Left lung (tissue), 10 donors: ENCODE results near the gene KRT40. TPM values are rescaled to one million over a fixed set of nuclear protein-coding genes. Genes with fewer than 3 reads are reported as not detected.

Experiments used
- ATAC-seq: fragments of 200-7000 bp; cut with Tn5 transposase; one replicate; pipeline ENCODE4 v1.9.1; 2020; ENCODE audit warnings: moderate library complexity
- DNase-seq, 4 donors: peaks; one replicate each; pipeline ENCODE4 v3.0.0-alpha.2; 2013 to 2020
- H3K27ac ChIP-seq, 2 donors: fragments of 200-600 bp; sonication (generic) in 1 of 2; one replicate each; pipeline versions ENCODE4 v1.5.0 to v1.8.0; 2020 to 2021
- H3K27me3 ChIP-seq, 2 donors: fragments of 200-600 bp; sonication (generic) in 1 of 2; one replicate each; pipeline versions ENCODE4 v1.5.0 to v1.8.0; 2020 to 2021
- H3K36me3 ChIP-seq, 2 donors: fragments of 200-600 bp; sonication (generic) in 1 of 2; one replicate each; pipeline versions ENCODE4 v1.5.0 to v1.8.0; 2020 to 2021
- H3K4me1 ChIP-seq, 2 donors: fragments of 200-600 bp; one replicate each; pipeline ENCODE4 v1.8.0; 2021
- H3K4me3 ChIP-seq, 2 donors: fragments of 200-600 bp; sonication (generic) in 1 of 2; one replicate each; pipeline versions ENCODE4 v1.5.0 to v1.8.0; 2020 to 2021; ENCODE audit warnings: mild to moderate bottlenecking in 1 of 2
- H3K9me3 ChIP-seq, 2 donors: fragments of 200-600 bp; sonication (generic) in 1 of 2; one replicate each; pipeline versions ENCODE4 v1.5.0 to v1.8.0; 2020 to 2021
- intact Hi-C, 2 donors: fragments of 100-400 bp; cut with DNase I; formaldehyde crosslinking; loops; one replicate each; pipeline versions ENCODE4 v1.11.2 to v1.14.2; 2022
- polyA plus RNA-seq, 6 donors: library from polyadenylated mRNA; unstranded; fragments of 120-200 nt; gene quantifications; one replicate each; pipeline ENCODE4 v1.2.1, GENCODE V29; 2013; ENCODE audit not compliant: insufficient read length in 6 of 6
- total RNA-seq, 2 donors: library from RNA; stranded (reverse); fragmentation: NEBNext Ultra II Directional; extraction: Animal tissue kit (Norgen Biotek cat#: 25700); gene quantifications; one replicate each; pipeline ENCODE4 v1.2.1, GENCODE V29; 2021
- TF ChIP-seq, protein P1 (sequence below), 2 donors: fragments of 200-600 bp; sonication (generic) in 1 of 2; IDR thresholded peaks; one replicate each; pipeline versions ENCODE4 v1.5.0 to v1.8.0; 2021; ENCODE audit warnings: antibody characterized with exemption in 2 of 2
- donor health status: DM: no; HTN: yes; CAD: no.
- donor health status: DM: no; HTN: no; CAD: no.

Gene KRT40
- total and polyA plus RNA-seq, 8 donors, result not detected

GRCh38 chr17:40963838-40964237 is 20.3 kb downstream of the KRT40 start:
- ATAC-seq, result peak; percentile 81

GRCh38 chr17:40962059-40962561 is 22.0 kb downstream of the KRT40 start:
- Histone ChIP-seq H3K27me3 (no peaks in the 10 kb centered on the region), H3K9me3 (no peaks in the 10 kb centered on the region), H3K4me1 (no peaks in the 10 kb centered on the region), H3K27ac (no peak overlapping the region), H3K4me3 (no peak overlapping the region), H3K36me3 (no peaks in the 10 kb centered on the region)
- DNase-seq (no peak), ATAC-seq (no peak)
- intact Hi-C loops, result no loop called here
- TF ChIP-seq, protein P1, sequence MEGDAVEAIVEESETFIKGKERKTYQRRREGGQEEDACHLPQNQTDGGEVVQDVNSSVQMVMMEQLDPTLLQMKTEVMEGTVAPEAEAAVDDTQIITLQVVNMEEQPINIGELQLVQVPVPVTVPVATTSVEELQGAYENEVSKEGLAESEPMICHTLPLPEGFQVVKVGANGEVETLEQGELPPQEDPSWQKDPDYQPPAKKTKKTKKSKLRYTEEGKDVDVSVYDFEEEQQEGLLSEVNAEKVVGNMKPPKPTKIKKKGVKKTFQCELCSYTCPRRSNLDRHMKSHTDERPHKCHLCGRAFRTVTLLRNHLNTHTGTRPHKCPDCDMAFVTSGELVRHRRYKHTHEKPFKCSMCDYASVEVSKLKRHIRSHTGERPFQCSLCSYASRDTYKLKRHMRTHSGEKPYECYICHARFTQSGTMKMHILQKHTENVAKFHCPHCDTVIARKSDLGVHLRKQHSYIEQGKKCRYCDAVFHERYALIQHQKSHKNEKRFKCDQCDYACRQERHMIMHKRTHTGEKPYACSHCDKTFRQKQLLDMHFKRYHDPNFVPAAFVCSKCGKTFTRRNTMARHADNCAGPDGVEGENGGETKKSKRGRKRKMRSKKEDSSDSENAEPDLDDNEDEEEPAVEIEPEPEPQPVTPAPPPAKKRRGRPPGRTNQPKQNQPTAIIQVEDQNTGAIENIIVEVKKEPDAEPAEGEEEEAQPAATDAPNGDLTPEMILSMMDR (IDR thresholded peaks at IDR 0.05), result no peak

More at GRCh38 chr17:40963838-40964237, 20.3 kb downstream of the KRT40 start:
- Histone ChIP-seq H3K27me3 (no peaks in the 10 kb centered on the region), H3K4me1 (no peaks in the 10 kb centered on the region), H3K27ac (no peak overlapping the region), H3K4me3 (no peak overlapping the region), H3K9me3 (no peaks in the 10 kb centered on the region), H3K36me3 (no peaks in the 10 kb centered on the region)
- DNase-seq, result no peak
- TF ChIP-seq, protein P1 (IDR thresholded peaks at IDR 0.05), result peak; percentile 59 to 70
- intact Hi-C loops, result no loop called here

DNA sequence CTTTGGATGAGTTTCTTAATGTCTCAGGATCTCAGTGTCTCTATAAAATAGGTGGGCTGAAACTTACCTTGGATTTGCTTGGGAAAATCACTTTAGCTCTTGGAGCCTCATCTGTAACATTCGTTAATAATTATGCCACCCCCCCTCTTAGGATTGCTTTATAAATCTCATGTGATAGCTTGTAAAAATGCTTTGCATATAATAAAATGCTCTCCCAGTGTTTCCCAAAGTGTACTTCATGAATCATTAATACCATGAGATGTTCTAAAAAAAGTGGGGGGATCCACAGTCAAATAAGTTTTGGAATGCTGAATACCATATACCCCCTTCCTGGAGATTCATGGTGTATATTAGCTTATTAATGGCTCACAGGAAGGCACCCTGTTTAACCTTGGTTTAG is 22.5 kb downstream of the KRT40 start:
- DNase-seq (no peak), ATAC-seq (no peak)
- no peaks in the 10 kb centered on the region for H3K4me1 ChIP-seq
- H3K27ac ChIP-seq, result no peak overlapping the region
- H3K4me3 ChIP-seq, result no peak overlapping the region
- H3K27me3 ChIP-seq, result no peaks in the 10 kb centered on the region
- H3K36me3 ChIP-seq, result no peaks in the 10 kb centered on the region
- no peaks in the 10 kb centered on the region for H3K9me3 ChIP-seq
- intact Hi-C loops, result no loop called here
- TF ChIP-seq, protein P1 (IDR thresholded peaks at IDR 0.05), result no peak

- no peaks in the 10 kb centered on the region for H3K9me3 ChIP-seq
- no peaks in the 10 kb centered on the region for H3K4me1 ChIP-seq
- no peaks in the 10 kb centered on the region for H3K27me3 ChIP-seq
- TF ChIP-seq, protein P1 (IDR thresholded peaks at IDR 0.05), result no peak
- no peaks in the 10 kb centered on the region for H3K36me3 ChIP-seq
- intact Hi-C loops, result no loop called here
- ATAC-seq (peak; percentile 62), DNase-seq (no peak)
- H3K4me3 ChIP-seq, result peak overlapping the region in 1 of 2 donors; percentile 4
- no peak overlapping the region for H3K27ac ChIP-seq
Observed at GRCh38 chr17:40960144-40960543, 24.0 kb downstream of the KRT40 start.

GRCh38 chr17:40958086-40958953 is 25.8 kb downstream of the KRT40 start:
- Histone ChIP-seq H3K27me3 (peaks cover 0 to under 1% of the 10 kb centered on the region in 2 donors), H3K36me3 (no peaks in the 10 kb centered on the region), H3K27ac (peak overlapping the region in 1 of 2 donors; percentile 30), H3K4me1 (no peaks in the 10 kb centered on the region), H3K9me3 (no peaks in the 10 kb centered on the region), H3K4me3 (no peak overlapping the region)
- DNase-seq, result no peak
- peak; percentile 73 for ATAC-seq
- intact Hi-C loops, result no loop called here
- TF ChIP-seq, protein P1 (IDR thresholded peaks at IDR 0.05), result no peak
